ENCODE results near the gene RPL10L.

The RPL10L gene

DNA sequence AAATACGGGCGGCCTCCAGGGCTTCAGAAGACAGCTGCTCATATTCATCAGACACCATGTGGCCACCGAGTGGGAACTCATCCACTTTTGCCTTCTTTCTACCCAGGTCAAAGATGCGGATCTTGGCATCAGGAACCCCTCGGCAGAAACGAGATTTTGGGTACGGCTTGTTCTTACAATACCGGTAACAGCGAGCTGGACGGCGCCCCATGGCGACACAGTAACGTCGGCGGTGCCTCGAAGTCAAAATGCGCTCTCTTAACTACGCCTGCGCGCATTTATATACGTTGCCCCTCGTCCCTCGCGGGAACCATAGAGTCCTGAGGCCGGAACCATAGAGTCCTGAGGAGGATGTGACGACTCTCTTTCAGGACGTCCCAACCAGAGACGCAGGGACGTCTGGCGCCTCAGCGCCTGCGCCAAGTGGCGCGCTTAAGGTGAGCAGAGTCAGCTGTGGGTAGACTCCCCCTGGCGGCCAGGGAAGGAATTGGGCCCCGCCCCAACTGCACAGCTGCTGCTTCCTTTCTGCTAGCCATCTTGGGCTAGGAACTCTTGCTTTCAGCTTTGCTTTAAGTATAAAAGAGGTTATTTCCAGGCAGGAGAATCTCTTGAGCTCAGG is at the start of gene RPL10L:
Gene RPL10L, minus strand, starts transcription at position 256 of the 619 bp plus-strand sequence. Its CDS starts 45 bp downstream, at position 211.
- DNase-seq = no peak

DNA sequence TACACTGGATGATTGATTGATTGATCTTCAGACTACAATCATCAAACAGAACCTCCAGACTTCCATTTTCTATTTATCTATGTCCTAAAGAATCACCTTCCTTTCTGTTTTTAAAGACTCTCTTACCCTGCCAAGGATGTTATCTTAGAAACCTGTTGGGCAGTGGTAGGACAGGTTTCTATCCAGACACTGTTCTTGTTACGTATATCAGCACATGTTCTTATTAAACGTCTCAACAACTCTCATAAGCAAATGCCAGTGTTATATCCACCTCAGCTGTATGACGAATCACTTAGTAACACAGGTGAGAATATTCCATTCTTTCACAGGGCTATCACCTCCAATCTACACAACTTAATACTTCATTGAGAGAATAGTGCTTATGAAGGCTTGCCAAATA is 40.2 kb upstream of the RPL10L start:
- DNase-seq = no peak

DNA sequence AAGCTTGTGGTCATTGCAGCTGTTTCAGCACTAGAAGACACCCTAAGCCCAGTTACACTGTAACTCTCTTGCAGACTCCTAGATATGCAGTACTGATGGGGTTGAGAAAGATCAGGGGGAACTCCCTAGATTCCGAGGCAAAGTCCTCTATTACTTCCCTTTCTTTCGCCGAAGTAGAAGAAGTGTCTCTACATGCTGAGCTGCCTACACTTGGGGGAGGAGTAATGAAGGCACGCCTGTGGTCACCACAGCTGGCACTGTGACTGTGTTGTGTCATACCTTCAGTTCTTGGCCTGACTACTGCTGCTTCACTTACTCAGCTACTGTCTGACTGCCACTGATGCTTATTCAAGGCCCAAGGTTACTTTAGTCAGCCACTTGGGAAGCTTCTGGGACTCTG is 35.1 kb upstream of the RPL10L start:
- no peak for DNase-seq

DNA sequence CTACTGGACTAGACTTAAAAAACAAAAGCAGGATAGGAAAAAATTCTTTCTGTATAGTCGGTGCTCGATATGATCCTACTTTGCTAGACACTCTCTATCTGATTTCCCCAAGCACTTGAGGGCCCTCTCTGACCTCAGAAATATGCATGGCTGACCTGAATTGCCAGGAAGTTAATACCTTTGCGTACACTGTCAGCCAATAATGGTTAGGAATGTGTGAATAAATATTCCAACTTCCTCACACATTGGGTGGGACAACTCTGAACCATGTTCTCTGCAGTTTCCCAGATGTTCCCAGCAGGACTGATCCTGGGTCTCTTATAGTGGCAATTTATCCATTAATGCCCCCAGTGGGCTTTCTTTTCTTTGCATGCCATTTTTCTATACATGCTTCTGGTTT is 20.5 kb upstream of the RPL10L start:
- no peak for DNase-seq

DNA sequence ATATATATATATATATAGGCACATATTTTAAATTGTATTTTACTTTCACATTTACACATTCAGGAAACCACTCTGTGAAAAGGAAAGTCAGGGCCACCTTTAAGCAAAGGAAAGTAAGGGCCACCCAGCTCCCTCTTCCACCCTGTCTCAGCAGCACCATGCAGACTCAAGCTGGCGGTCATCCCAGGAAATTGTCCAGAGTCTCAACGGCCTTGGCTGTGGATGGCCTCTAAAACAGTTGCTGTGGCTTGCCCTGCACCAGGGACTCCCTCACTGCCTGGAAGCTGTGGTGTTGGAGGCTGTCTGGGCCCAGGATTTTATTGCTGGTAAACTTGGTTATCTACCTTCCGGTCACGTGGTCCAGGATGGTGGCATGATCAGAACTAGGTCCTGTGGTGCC is 11.8 kb upstream of the RPL10L start:
- DNase-seq = no peak

DNA sequence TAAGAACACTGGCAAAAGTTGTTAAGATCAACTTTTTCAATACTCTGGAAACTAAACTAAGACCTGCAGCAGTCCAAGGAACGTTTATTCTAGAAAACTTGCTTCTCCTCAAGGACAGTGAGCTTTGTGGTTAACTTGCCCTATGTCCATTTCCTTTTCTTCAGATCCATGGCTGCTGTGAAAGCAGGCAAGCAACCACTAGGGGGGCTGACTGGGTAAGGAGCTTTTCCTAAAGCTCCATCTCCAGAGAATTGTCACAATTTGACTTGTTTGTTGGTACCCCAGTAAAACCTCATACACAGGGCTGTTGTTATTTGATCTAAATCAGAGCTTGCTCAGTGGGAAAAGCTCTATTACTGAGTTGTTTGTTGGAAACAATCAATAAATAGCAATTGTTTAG is 10.1 kb upstream of the RPL10L start:
- DNase-seq = no peak

DNA sequence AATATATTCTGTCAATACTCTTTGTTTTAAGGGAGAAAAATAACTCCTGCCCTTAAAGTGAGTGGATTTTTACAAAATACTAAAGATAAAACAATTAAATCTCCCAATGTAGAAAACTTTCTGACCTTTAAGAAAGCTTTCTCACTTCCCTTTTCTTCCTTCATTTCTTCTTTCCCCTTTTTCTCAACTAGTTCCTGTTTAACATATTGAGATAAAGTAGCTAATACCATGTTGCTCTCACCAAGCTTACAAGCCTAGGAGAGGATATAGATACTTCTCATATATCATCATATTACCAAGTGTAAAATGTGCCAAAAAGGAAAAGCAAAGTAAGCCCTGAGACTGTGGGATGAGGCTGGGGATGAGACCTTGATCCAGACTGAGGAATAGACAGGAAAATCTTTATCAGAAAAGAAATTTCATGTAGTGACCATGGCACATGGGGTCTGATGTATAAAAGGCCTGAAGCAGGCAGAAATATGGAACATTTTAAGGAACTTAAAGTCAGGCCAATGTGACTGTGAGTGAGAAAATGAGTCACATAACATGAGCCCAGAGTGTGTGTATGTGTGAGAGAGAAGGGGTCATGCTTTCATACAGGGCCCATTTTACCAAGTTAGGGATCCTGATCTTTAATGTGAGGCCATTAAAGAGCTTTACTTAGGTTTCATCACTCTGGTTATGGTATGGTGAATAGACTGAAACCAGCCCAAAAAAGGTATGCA is 1.6 kb upstream of the RPL10L start:
- DNase-seq = no peak

DNA sequence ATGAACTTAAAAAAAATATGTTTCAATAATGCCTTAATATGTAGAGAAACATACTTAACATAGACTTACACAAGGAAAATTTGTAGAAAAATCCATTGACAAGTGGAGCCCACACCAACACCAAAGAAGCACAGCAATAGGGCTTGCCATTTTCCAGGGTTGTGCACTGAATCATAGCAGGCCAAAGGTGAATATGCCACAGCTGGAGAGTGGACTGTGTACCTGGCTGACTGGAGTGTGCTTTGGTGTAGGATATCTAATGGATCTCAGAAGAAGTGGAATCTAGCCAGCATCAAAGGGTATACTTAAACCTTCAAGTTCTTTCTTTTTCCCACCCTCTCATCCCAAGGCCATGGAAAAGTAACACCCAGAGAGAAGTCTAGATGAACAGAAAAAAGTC is 4.8 kb downstream of the RPL10L start:
- no peak for DNase-seq

DNA sequence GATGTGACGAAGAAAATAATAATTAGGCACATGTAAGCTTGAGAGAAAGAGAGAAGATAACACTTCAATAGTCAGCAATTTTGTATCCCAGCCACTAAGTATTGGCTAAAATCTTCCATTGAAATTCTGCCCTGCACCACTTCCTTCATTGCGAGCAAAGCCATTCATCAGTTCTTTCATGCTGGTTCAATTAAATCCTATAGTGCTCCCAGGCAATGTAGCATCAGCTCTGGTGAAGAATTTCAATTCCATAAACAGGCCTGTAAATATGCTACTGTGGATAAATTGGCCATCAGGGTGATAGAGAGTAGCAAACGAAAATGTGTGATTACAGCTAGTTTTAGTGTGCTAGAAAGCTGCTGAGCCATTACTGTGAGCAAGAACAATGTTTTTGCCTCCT is 24.7 kb downstream of the RPL10L start:
- no peak for DNase-seq

All from left hindlimb (tissue), 1 donor.